ENCODE data around the gene FOXN4.

FOXN4 gene

GRCh38 chr12:109346920-109347319 lies 37.8 kb upstream of the FOXN4 start:
- Histone ChIP-seq H3K79me2 (ENCODE audit: insufficient read depth, low read length) (no peaks in the 10 kb centered on the region), H2AFZ (ENCODE audit: low read depth, low read length, severe bottlenecking) (no peak overlapping the region), H3K9me3 (ENCODE audit: insufficient read depth, low read length) (no peaks in the 10 kb centered on the region), H3K4me3 (ENCODE audit: insufficient read depth, low read length, poor library complexity, severe bottlenecking) (no peak overlapping the region), H3F3A (ENCODE audit: insufficient read depth) (no peaks in the 10 kb centered on the region), H3K9me2 (replicated peaks; ENCODE audit: insufficient read depth, low read length) (no peaks in the 10 kb centered on the region), H3K4me2 (ENCODE audit: low read depth, low read length, poor library complexity, severe bottlenecking) (no peak overlapping the region), H4K20me1 (ENCODE audit: low read depth, low read length) (no peaks in the 10 kb centered on the region), H3K9ac (ENCODE audit: low read length) (no peak overlapping the region), H3K27me3 (ENCODE audit: low read length) (no peaks in the 10 kb centered on the region), H3K27ac (ENCODE audit: low read depth, low read length) (no peak overlapping the region), H3K36me3 (ENCODE audit: low read length) (0 out of 2 replicates have a peak, but pooled peaks cover 2% of the 10 kb centered on the region)
- no peak for TF ChIP-seq EZH2phosphoT487 (conservative IDR thresholded peaks at IDR 0.05; ENCODE audit: low read length)

GRCh38 chr12:109345428-109345827 lies 36.3 kb upstream of the FOXN4 start:
- Histone ChIP-seq H3K9ac (ENCODE audit: low read length) (no peak overlapping the region), H3K9me2 (replicated peaks; ENCODE audit: insufficient read depth, low read length) (no peaks in the 10 kb centered on the region), H2AFZ (ENCODE audit: low read depth, low read length, severe bottlenecking) (no peak overlapping the region), H3K79me2 (ENCODE audit: insufficient read depth, low read length) (no peaks in the 10 kb centered on the region), H3K4me2 (ENCODE audit: low read depth, low read length, poor library complexity, severe bottlenecking) (no peak overlapping the region), H3F3A (ENCODE audit: insufficient read depth) (no peaks in the 10 kb centered on the region), H3K36me3 (ENCODE audit: low read length) (0 out of 2 replicates have a peak, but pooled peaks cover 2% of the 10 kb centered on the region), H3K27me3 (ENCODE audit: low read length) (no peaks in the 10 kb centered on the region), H3K4me3 (ENCODE audit: insufficient read depth, low read length, poor library complexity, severe bottlenecking) (no peak overlapping the region), H4K20me1 (ENCODE audit: low read depth, low read length) (no peaks in the 10 kb centered on the region), H3K27ac (ENCODE audit: low read depth, low read length) (no peak overlapping the region), H3K9me3 (ENCODE audit: insufficient read depth, low read length) (no peaks in the 10 kb centered on the region)
- no peak for TF ChIP-seq EZH2phosphoT487 (conservative IDR thresholded peaks at IDR 0.05; ENCODE audit: low read length)
- no peak for TF ChIP-seq CTCF (IDR thresholded peaks at IDR 0.05; ENCODE audit: insufficient read depth, low read length, poor library complexity, severe bottlenecking)

GRCh38 chr12:109343677-109344076 lies 34.6 kb upstream of the FOXN4 start:
- 0 out of 2 replicates have a peak, but pooled peaks cover 2% of the 10 kb centered on the region for H3K36me3 ChIP-seq (ENCODE audit: low read length)
- no peak overlapping the region for H2AFZ ChIP-seq (ENCODE audit: low read depth, low read length, severe bottlenecking)
- H3K9me2 ChIP-seq (replicated peaks; ENCODE audit: insufficient read depth, low read length) = no peaks in the 10 kb centered on the region
- H3K9me3 ChIP-seq (ENCODE audit: insufficient read depth, low read length) = no peaks in the 10 kb centered on the region
- no peak for TF ChIP-seq CTCF (IDR thresholded peaks at IDR 0.05; ENCODE audit: insufficient read depth, low read length, poor library complexity, severe bottlenecking)
- TF ChIP-seq EZH2phosphoT487 (conservative IDR thresholded peaks at IDR 0.05; ENCODE audit: low read length) = no peak
- no peaks in the 10 kb centered on the region for H3K79me2 ChIP-seq (ENCODE audit: insufficient read depth, low read length)
- no peak overlapping the region for H3K4me2 ChIP-seq (ENCODE audit: low read depth, low read length, poor library complexity, severe bottlenecking)
- H4K20me1 ChIP-seq (ENCODE audit: low read depth, low read length) = no peaks in the 10 kb centered on the region
- H3K4me3 ChIP-seq (ENCODE audit: insufficient read depth, low read length, poor library complexity, severe bottlenecking) = no peak overlapping the region
- no peaks in the 10 kb centered on the region for H3K27me3 ChIP-seq (ENCODE audit: low read length)
- no peak overlapping the region for H3K27ac ChIP-seq (ENCODE audit: low read depth, low read length)
- no peaks in the 10 kb centered on the region for H3F3A ChIP-seq (ENCODE audit: insufficient read depth)
- H3K9ac ChIP-seq (ENCODE audit: low read length) = no peak overlapping the region

GRCh38 chr12:109336593-109336992 lies 27.5 kb upstream of the FOXN4 start:
- H4K20me1 ChIP-seq (ENCODE audit: low read depth, low read length) = no peaks in the 10 kb centered on the region
- no peaks in the 10 kb centered on the region for H3F3A ChIP-seq (ENCODE audit: insufficient read depth)
- H3K36me3 ChIP-seq (ENCODE audit: low read length) = no peaks in the 10 kb centered on the region
- no peaks in the 10 kb centered on the region for H3K9me2 ChIP-seq (replicated peaks; ENCODE audit: insufficient read depth, low read length)
- no peak overlapping the region for H2AFZ ChIP-seq (ENCODE audit: low read depth, low read length, severe bottlenecking)
- H3K9ac ChIP-seq (ENCODE audit: low read length) = no peak overlapping the region
- no peak for TF ChIP-seq CTCF (IDR thresholded peaks at IDR 0.05; ENCODE audit: insufficient read depth, low read length, poor library complexity, severe bottlenecking)
- H3K9me3 ChIP-seq (ENCODE audit: insufficient read depth, low read length) = no peaks in the 10 kb centered on the region
- no peak overlapping the region for H3K4me2 ChIP-seq (ENCODE audit: low read depth, low read length, poor library complexity, severe bottlenecking)
- no peak overlapping the region for H3K27ac ChIP-seq (ENCODE audit: low read depth, low read length)
- no peaks in the 10 kb centered on the region; the same call in 1 of the 2 replicates for H3K27me3 ChIP-seq (ENCODE audit: low read length)
- H3K79me2 ChIP-seq (ENCODE audit: insufficient read depth, low read length) = no peaks in the 10 kb centered on the region
- H3K4me3 ChIP-seq (ENCODE audit: insufficient read depth, low read length, poor library complexity, severe bottlenecking) = no peak overlapping the region
